ENCODE results near the gene DIDO1. TPM values are rescaled to one million over a fixed set of nuclear protein-coding genes. Genes with fewer than 3 reads are reported as not detected.

DIDO1 gene
- total and polyA plus RNA-seq, 2 of the 4 experiments (the other 2 are of a cell fraction) = 21.8 to 28.1 TPM

DNA sequence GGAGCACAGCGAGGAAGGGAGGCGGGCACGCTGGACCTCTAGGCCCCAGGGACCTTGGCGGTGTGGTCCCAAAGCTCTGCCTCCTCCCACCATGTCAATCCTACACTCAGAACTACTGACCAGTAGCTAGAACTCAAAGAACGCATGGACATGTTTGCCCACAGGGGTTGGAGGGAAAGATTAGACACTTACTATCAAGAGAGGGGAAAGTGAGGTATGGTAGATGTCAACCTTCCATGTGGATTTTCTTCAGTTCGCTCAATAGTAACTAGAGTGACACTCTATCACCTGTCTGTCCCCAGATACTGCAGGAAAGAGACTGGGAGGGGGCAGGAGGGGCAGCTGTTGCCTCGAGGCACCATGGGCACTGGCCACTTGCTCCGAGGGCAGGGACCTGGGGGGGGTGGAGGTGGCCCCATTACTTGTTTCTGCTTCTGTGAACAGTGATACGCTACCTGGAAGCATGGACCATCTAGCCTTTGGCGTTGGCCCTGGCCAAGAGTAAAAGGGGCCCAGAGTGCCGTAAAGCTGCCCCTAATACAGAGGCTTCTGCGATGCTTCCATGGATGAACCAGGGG lies 912 bp upstream of the DIDO1 start:
- intact Hi-C loops (cut with micrococcal nuclease) = no loop called here

More for the DNA sequence above, 912 bp upstream of the DIDO1 start:
- Histone ChIP-seq H4K8ac (ENCODE audit: low read depth in 2 of 2, low read length in 2 of 2) (peak overlapping the region in 1 of 2 experiments; percentile 96; a peak in 1 of 4 replicates), H3K36me3 (ENCODE audit: control insufficient read depth, insufficient read depth, low read length) (no peaks in the 10 kb centered on the region; the same call in 1 of the 2 replicates), H2BK120ac (ENCODE audit: low read depth, low read length) (no peak overlapping the region), H3K9me3 (ENCODE audit: control insufficient read depth, insufficient read depth, low read length) (no peaks in the 10 kb centered on the region), H3K4me3 (ENCODE audit: insufficient read depth, low read depth, low read length) (peak overlapping the region; percentile 99; the same call in 1 of the 2 replicates), H2BK15ac (ENCODE audit: low read depth, low read length) (no peak overlapping the region), H3K4me2 (ENCODE audit: low read depth, low read length) (peak overlapping the region; percentile 100), H3K27me3 (ENCODE audit: control insufficient read depth, insufficient read depth, low read length) (no peaks in the 10 kb centered on the region), H3K23ac (ENCODE audit: low read depth, low read length) (peak overlapping the region; percentile 17; the same call in 1 of the 2 replicates), H4K20me1 (ENCODE audit: insufficient read depth, low read length) (peaks cover 72% of the 10 kb centered on the region), H2BK5ac (ENCODE audit: low read depth, low read length, poor library complexity, severe bottlenecking) (peak overlapping the region; percentile 8), H3K18ac (ENCODE audit: low read depth, low read length) (no peak overlapping the region), H3K4me1 (ENCODE audit: control insufficient read depth, insufficient read depth, low read length) (peaks cover 22% of the 10 kb centered on the region), H3K56ac (ENCODE audit: extremely low read depth, insufficient read depth, low read length) (no peak overlapping the region), H3K9me1 (ENCODE audit: insufficient read depth, low read length) (peaks cover 25% of the 10 kb centered on the region), H4K5ac (ENCODE audit: low read depth, low read length) (peak overlapping the region; percentile 5; the same call in 1 of the 2 replicates), H3K14ac (replicated peaks; ENCODE audit: low read depth, low read length) (no peak overlapping the region), H2BK20ac (ENCODE audit: low read depth, low read length) (no peak overlapping the region), H2AK5ac (ENCODE audit: low read depth, low read length) (peak overlapping the region; percentile 83), H4K91ac (ENCODE audit: insufficient read depth, low read depth, low read length) (no peak overlapping the region), H3K4ac (ENCODE audit: low read depth, low read length) (no peak overlapping the region; the same call in 1 of the 2 replicates), H2AFZ (replicated peaks; ENCODE audit: low read length, poor library complexity) (peak overlapping the region; percentile 94), H3K9ac (ENCODE audit: low read depth, low read length) (peak overlapping the region; percentile 86), H3K27ac (ENCODE audit: insufficient read depth, low read length) (peak overlapping the region; percentile 87), H3K79me1 (ENCODE audit: low read depth in 1 of 2, low read length in 2 of 2) (peaks cover 10 to 70% of the 10 kb centered on the region in 2 experiments), H2AK9ac (replicated peaks; ENCODE audit: low read depth, low read length, poor library complexity) (peak overlapping the region; percentile 97)
- TF ChIP-seq MAFK (IDR thresholded peaks at IDR 0.05; ENCODE audit: low read depth, low read length) = no peak
- 0 out of 2 replicates have a peak, but pooled peaks have one; percentile 9 for TF ChIP-seq MXI1 (IDR thresholded peaks at IDR 0.05; ENCODE audit: borderline replicate concordance, low read depth, low read length)
- ChIA-PET CTCF (no interaction called here), POLR2A (ENCODE audit: unreplicated experiment) (no interaction called here)
- dilution Hi-C loops (cut with HindIII; ENCODE audit: low sequenced_read_pairs, unreplicated experiment) (no loop called here), in situ Hi-C loops (cut with MboI; ENCODE audit: low sequenced_read_pairs) (no loop called here)
- no TSS peak for BruUV-seq (replicated peaks)
- ATAC-seq (ENCODE audit: low read depth) (no peak), DNase-seq (no peak)
- WGBS, 2 experiments (ENCODE audit: extremely low coverage in 2 of 2, insufficient read length in 1 of 2) = 53% methylated on average over 2 of the region's 12 CpGs; no CpG with 5 or more reads in 1 of the 2 experiments

Data from IMR-90 (cell line).